ENCODE measurements around the gene PRAC1. TPM values are rescaled to one million over a fixed set of nuclear protein-coding genes. Genes with fewer than 3 reads are reported as not detected.

The PRAC1 gene
- total and polyA plus RNA-seq, 10 of the 15 experiments (the other 5 are each of a cell fraction or from before 2014, with no cell fraction given), result not detected

- TF ChIP-seq RUNX3 (IDR thresholded peaks at IDR 0.05; ENCODE audit: low read length) (peak; percentile 31; the same call in 1 of the 2 replicates), FOXM1 (IDR thresholded peaks at IDR 0.05; ENCODE audit: low read depth, low read length) (no peak)
Measured at GRCh38 chr17:48724251-48725003, 2.1 kb upstream of the PRAC1 start (continued).

DNA sequence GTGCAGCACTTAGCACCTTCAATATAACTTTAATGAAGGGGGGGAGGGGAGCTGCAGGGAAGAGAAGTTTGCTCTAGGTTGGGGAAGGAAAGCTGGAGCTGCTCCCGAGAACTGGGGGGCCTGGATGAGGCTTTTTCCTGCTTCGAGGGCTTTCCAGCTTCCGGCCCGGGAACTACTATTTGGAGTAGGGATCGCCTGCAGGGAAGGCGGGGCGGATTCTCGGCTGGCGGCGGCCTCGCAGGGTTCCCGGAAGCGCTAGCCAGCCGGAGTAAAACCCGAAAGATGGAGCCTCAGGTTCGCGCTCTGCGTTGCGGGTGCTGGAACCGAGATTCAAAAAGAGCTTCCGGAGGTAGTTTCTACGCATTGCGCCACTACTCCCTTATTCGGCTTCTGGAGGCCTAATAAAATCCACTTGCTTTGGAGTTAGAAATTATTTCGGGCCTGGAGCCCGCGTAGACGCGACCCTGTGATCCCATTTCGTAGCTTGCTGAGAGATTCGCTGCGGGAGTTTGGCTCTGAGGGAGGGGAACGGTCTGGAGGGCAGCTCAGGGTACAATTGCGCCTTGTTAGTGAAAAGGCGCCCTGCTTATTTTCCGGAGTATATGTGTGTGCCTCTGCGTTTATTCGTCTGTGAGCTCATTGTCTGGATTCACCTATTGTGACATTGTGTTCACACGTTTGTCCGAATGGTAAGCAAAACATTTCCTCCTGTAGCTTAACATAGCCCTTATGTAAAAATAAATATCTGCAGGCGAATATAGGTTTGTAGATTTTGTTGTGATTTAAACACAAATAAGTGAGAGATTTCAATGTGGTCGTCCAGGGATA lies 1.3 kb upstream of the PRAC1 start:
- H3K9ac ChIP-seq (ENCODE audit: control insufficient read depth, insufficient read depth, low read length), result no peak overlapping the region
- in situ Hi-C loops (cut with MboI), result no loop called here
- peak overlapping the region; percentile 63 for H3K4me2 ChIP-seq (ENCODE audit: control insufficient read depth, insufficient read depth)
- no peak for DNase-seq (ENCODE audit: low read depth, low spot score)
- no peaks in the 10 kb centered on the region; the same call in 2 of the 3 replicates for H3K9me3 ChIP-seq (replicated peaks; ENCODE audit: control insufficient read depth, insufficient read depth, low read length)
- peaks cover 39 to 63% of the 10 kb centered on the region in 2 experiments for H3K27me3 ChIP-seq (replicated peaks in 1 of 2; ENCODE audit: control insufficient read depth in 2 of 2, insufficient read depth in 2 of 2, low read length in 1 of 2)
- intact Hi-C loops (cut with micrococcal nuclease; ENCODE audit: unreplicated experiment), result loop anchor here (1.0 to 5.0 kb wide), 3 partner anchors 45 to 156 kb away; no protein-coding TSS in a partner anchor
- H3K4me1 ChIP-seq (ENCODE audit: control insufficient read depth, insufficient read depth, low read length), result no peaks in the 10 kb centered on the region; the same call in 1 of the 2 replicates
- SMC1A ChIA-PET (ENCODE audit: uncharacterized antibody, unreplicated experiment), result interaction anchor here (0.6 to 3.9 kb wide), 19 partner anchors 9 to 309 kb away, joined by 3 to 26 read pairs (median 4); no protein-coding TSS in a partner anchor
- H4K20me1 ChIP-seq (ENCODE audit: control insufficient read depth, insufficient read depth), result no peaks in the 10 kb centered on the region
- no TSS peak for BruUV-seq (replicated peaks)
- H3K36me3 ChIP-seq (ENCODE audit: control insufficient read depth in 2 of 2, insufficient read depth in 2 of 2, low read length in 1 of 2), result no peaks in the 10 kb centered on the region
- TF ChIP-seq BCL11A (IDR thresholded peaks at IDR 0.05; ENCODE audit: low read depth, low read length), result no peak
- TF ChIP-seq ZNF274 (IDR thresholded peaks at IDR 0.05; ENCODE audit: insufficient read depth, insufficient read length), result no peak
- TF ChIP-seq SUZ12 (IDR thresholded peaks at IDR 0.05; ENCODE audit: unreplicated experiment), result peak; percentile 31
- no peak for TF ChIP-seq NRF1 (conservative IDR thresholded peaks at IDR 0.05; ENCODE audit: low read depth, low read length)
- TF ChIP-seq RCOR1 (conservative IDR thresholded peaks at IDR 0.05; ENCODE audit: low read depth, low read length), result no peak
- TF ChIP-seq, protein P1, sequence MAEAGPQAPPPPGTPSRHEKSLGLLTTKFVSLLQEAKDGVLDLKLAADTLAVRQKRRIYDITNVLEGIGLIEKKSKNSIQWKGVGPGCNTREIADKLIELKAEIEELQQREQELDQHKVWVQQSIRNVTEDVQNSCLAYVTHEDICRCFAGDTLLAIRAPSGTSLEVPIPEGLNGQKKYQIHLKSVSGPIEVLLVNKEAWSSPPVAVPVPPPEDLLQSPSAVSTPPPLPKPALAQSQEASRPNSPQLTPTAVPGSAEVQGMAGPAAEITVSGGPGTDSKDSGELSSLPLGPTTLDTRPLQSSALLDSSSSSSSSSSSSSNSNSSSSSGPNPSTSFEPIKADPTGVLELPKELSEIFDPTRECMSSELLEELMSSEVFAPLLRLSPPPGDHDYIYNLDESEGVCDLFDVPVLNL (IDR thresholded peaks at IDR 0.05; ENCODE audit: low read depth, low read length), result no peak
- peak; percentile 98 for TF ChIP-seq ZSCAN29 (IDR thresholded peaks at IDR 0.05)
- no peak for TF ChIP-seq SPI1 (IDR thresholded peaks at IDR 0.05; ENCODE audit: borderline replicate concordance, insufficient read depth, low read depth, low read length)
- no peak for TF ChIP-seq ZNF384 (IDR thresholded peaks at IDR 0.05; ENCODE audit: borderline replicate concordance, low read depth, low read length)
- no peak for TF ChIP-seq IKZF1 (conservative IDR thresholded peaks at IDR 0.05)
- peak; percentile 34; the same call in 1 of the 3 replicates for ATAC-seq
- H3K27ac ChIP-seq (ENCODE audit: control insufficient read depth, insufficient read depth), result no peak overlapping the region
- 9% methylated on average over 42 of the region's 42 CpGs for WGBS (ENCODE audit: insufficient coverage, insufficient replicate concordance, low lambda C conversion rate, missing lambda C conversion rate)
- FAIRE-seq, result peak; percentile 47
- CTCF ChIA-PET, result interaction anchor here (0.6 to 7.5 kb wide), 46 partner anchors 8 to 336 kb away, joined by 3 to 108 read pairs (median 5); partner anchors contain the start of gene ATP5MC1
- H2AFZ ChIP-seq (ENCODE audit: control insufficient read depth, low read depth, low read length), result no peak overlapping the region
- H3K79me2 ChIP-seq (ENCODE audit: control insufficient read depth, insufficient read depth, low read length), result no peaks in the 10 kb centered on the region
- RAD21 ChIA-PET (ENCODE audit: unreplicated experiment), result interaction anchor here (0.7 to 5.5 kb wide), 15 partner anchors 14 to 169 kb away, joined by 3 to 67 read pairs (median 3); partner anchors contain the start of gene ATP5MC1
- H3K4me3 ChIP-seq, result no peak overlapping the region
- POLR2A ChIA-PET, result no interaction called here

All from GM12878 (cell line).